Measurements from ENCODE around the gene SLC25A22. TPM values are rescaled to one million over a fixed set of nuclear protein-coding genes. Genes with fewer than 3 reads are reported as not detected.

The SLC25A22 gene
- total RNA-seq, 1 experiment from 2014 or later: 44.5 TPM

DNA sequence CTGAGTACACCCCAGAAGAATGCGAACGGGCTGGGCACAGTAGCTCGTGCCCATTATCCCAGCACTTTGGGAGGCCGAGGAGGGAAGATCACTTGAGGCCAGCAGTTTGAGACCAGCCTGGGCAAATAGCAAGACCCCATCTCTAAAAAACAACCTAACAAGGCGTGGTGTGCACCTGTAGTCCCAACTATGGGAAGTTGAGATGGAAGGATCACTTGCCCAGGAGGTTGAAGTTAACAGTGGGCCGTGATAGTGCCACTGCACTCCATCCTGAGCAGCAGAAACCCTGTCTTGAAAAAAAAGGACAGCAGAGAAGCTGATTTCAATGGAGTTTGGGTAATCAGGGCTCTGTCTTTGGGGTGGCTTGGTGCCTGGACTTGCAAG, 15.0 kb upstream of the SLC25A22 start:
- H3K4me1 Mint-ChIP-seq (ENCODE audit: low read depth, unreplicated experiment): peaks cover 12% of the 10 kb centered on the region
- H3K4me3 Mint-ChIP-seq (ENCODE audit: low read depth, unreplicated experiment): no peak overlapping the region
- peaks cover 78% of the 10 kb centered on the region for H3K36me3 Mint-ChIP-seq (ENCODE audit: insufficient read depth, unreplicated experiment)
- intact Hi-C loops (cut with micrococcal nuclease; ENCODE audit: unreplicated experiment): no loop called here
- CTCF ChIA-PET: no interaction called here
- DNase-seq: no peak
- H3K27ac Mint-ChIP-seq (ENCODE audit: unreplicated experiment): no peak overlapping the region
- TF ChIP-seq, protein P1, sequence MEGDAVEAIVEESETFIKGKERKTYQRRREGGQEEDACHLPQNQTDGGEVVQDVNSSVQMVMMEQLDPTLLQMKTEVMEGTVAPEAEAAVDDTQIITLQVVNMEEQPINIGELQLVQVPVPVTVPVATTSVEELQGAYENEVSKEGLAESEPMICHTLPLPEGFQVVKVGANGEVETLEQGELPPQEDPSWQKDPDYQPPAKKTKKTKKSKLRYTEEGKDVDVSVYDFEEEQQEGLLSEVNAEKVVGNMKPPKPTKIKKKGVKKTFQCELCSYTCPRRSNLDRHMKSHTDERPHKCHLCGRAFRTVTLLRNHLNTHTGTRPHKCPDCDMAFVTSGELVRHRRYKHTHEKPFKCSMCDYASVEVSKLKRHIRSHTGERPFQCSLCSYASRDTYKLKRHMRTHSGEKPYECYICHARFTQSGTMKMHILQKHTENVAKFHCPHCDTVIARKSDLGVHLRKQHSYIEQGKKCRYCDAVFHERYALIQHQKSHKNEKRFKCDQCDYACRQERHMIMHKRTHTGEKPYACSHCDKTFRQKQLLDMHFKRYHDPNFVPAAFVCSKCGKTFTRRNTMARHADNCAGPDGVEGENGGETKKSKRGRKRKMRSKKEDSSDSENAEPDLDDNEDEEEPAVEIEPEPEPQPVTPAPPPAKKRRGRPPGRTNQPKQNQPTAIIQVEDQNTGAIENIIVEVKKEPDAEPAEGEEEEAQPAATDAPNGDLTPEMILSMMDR (IDR thresholded peaks at IDR 0.05; ENCODE audit: unreplicated experiment): no peak
- BruUV-seq (replicated peaks): no TSS peak
- H3K9me3 Mint-ChIP-seq (ENCODE audit: low read depth, unreplicated experiment): no peaks in the 10 kb centered on the region
- H3K27me3 Mint-ChIP-seq (ENCODE audit: unreplicated experiment): no peaks in the 10 kb centered on the region

DNA sequence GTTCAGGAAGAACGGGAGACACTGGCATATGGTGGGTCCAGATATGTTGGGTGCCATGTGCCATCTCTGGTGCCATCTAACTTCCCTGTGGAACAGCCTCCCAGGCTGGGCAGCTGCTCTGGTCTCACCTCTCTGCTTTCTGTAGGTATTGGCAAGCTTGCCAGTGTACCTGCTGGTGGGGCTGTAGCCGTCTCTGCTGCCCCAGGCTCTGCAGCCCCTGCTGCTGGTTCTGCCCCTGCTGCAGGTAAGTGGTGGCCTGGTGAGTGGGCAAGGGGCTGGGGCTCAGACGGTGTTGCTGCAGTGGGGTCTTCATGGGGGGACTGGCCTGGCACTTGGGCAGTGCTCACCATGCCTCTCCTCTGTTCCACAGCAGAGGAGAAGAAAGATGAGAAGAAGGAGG, 14.3 kb upstream of the SLC25A22 start:
- intact Hi-C loops (cut with micrococcal nuclease; ENCODE audit: unreplicated experiment): no loop called here
- DNase-seq: no peak
- peak overlapping the region; percentile 94 for H3K4me3 Mint-ChIP-seq (ENCODE audit: low read depth, unreplicated experiment)

DNA sequence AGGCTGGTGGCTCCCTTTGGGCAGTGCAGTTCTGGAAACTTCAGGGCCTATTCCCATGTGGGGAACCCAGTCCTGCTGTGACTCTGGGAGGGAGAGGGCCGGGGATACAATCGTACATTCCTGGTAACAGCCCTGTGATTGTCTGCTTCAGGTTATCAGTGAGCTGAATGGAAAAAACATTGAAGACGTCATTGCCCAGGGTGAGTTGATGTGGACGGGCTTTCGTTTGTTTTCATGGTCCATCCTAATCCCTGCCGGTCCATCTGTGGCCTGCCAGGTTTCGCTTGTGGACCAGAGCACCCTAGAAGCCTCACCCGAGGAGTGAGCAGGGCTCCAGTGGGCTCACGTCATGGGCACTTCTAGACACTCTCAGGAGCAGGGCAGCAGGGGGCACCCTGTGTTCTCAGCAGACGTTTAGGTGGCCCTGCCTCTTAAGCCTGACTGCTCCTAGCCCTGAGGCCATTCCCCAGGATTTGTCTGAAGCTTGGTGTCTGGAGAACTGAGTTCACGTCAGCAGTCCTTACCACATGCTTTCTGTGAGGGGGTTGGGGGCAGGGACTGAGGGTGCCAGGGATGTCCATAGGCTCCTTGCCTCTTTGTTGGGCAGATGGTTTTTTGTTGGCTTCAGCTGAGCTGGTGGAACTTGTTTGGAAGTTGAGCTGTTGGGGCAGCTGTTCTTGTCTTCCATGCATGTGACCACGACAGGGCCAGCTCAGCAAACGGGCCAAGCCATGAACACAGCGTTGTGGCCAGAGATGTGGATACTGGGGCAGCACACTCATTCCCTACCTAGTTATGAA, 13.6 kb upstream of the SLC25A22 start:
- CTCF ChIA-PET: interaction anchor here (0.6 kb wide), 1 partner anchor 206 kb away, joined by 3 read pairs; no protein-coding TSS in a partner anchor
- TF ChIP-seq, protein P1 (IDR thresholded peaks at IDR 0.05; ENCODE audit: unreplicated experiment): no peak
- Mint-ChIP-seq H3K27me3 (ENCODE audit: unreplicated experiment) (no peaks in the 10 kb centered on the region), H3K27ac (ENCODE audit: unreplicated experiment) (peak overlapping the region; percentile 88), H3K36me3 (ENCODE audit: insufficient read depth, unreplicated experiment) (peaks cover 88% of the 10 kb centered on the region), H3K4me1 (ENCODE audit: low read depth, unreplicated experiment) (peaks cover 19% of the 10 kb centered on the region), H3K9me3 (ENCODE audit: low read depth, unreplicated experiment) (no peaks in the 10 kb centered on the region), H3K4me3 (ENCODE audit: low read depth, unreplicated experiment) (peak overlapping the region; percentile 94)
- BruUV-seq (replicated peaks): no TSS peak
- intact Hi-C loops (cut with micrococcal nuclease; ENCODE audit: unreplicated experiment): no loop called here
- DNase-seq: no peak

More for the DNA sequence above, 14.3 kb upstream of the SLC25A22 start:
- CTCF ChIA-PET: no interaction called here
- Mint-ChIP-seq H3K9me3 (ENCODE audit: low read depth, unreplicated experiment) (no peaks in the 10 kb centered on the region), H3K27ac (ENCODE audit: unreplicated experiment) (peak overlapping the region; percentile 88), H3K27me3 (ENCODE audit: unreplicated experiment) (no peaks in the 10 kb centered on the region), H3K36me3 (ENCODE audit: insufficient read depth, unreplicated experiment) (peaks cover 84% of the 10 kb centered on the region), H3K4me1 (ENCODE audit: low read depth, unreplicated experiment) (peaks cover 19% of the 10 kb centered on the region)
- no TSS peak for BruUV-seq (replicated peaks)
- TF ChIP-seq, protein P1 (IDR thresholded peaks at IDR 0.05; ENCODE audit: unreplicated experiment): no peak

DNA sequence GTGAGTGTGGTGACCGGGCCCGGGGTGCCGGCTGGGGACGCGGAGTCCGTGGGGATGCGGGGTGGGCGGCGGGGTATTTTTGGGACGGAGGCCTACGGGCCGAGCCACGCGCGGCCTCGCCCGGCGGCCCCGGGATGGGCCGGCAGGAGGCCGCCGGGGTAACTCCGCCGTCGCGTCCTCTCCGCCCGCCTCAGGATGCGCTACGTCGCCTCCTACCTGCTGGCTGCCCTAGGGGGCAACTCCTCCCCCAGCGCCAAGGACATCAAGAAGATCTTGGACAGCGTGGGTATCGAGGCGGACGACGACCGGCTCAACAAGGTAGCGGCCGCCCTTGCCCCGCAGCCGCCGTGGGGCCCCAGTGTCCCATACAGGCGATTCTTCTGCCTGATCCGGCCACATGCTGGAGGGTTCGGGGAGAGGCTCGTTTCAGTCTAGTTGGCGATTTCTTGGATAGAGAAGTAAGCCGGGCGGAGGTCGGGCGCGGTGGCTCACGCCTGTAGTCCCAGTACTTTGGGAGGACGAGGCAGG, 12.0 kb upstream of the SLC25A22 start:
- intact Hi-C loops (cut with micrococcal nuclease; ENCODE audit: unreplicated experiment): no loop called here
- DNase-seq: no peak
- H3K27me3 Mint-ChIP-seq (ENCODE audit: unreplicated experiment): no peaks in the 10 kb centered on the region
- TSS peak; percentile 68 for BruUV-seq (replicated peaks)
- H3K4me3 Mint-ChIP-seq (ENCODE audit: low read depth, unreplicated experiment): peak overlapping the region; percentile 94
- peaks cover 93% of the 10 kb centered on the region for H3K36me3 Mint-ChIP-seq (ENCODE audit: insufficient read depth, unreplicated experiment)
- peaks cover 19% of the 10 kb centered on the region for H3K4me1 Mint-ChIP-seq (ENCODE audit: low read depth, unreplicated experiment)
- H3K9me3 Mint-ChIP-seq (ENCODE audit: low read depth, unreplicated experiment): no peaks in the 10 kb centered on the region
- TF ChIP-seq, protein P1 (IDR thresholded peaks at IDR 0.05; ENCODE audit: unreplicated experiment): no peak
- CTCF ChIA-PET: interaction anchor here (0.7 to 0.8 kb wide), 2 partner anchors 9 kb away, joined by 5 read pairs; no protein-coding TSS in a partner anchor
- peak overlapping the region; percentile 88 for H3K27ac Mint-ChIP-seq (ENCODE audit: unreplicated experiment)

All from Calu3 (cell line).